H1 (cell line): ENCODE measurements around the gene ACAD9. TPM values are rescaled to one million over a fixed set of nuclear protein-coding genes. Genes with fewer than 3 reads are reported as not detected.
"Not testable (repeated sequence)": the region's sequence is repeated elsewhere in the genome, so short reads cannot be mapped to it uniquely, and the experiment has no call there.

Experiments used
- CTCF ChIA-PET: fragments of 300-600 bp; sonication (Branson Sonifier 250); formaldehyde crosslinking; loops from one replicate; lab custom pipeline; 2021; ENCODE audit not compliant: partially characterized antibody; lab: Charles Lee
- POLR2A ChIA-PET: fragments of 300-600 bp; sonication (Branson Sonifier 250); formaldehyde crosslinking; loops from one replicate; lab custom pipeline; 2021; ENCODE audit warnings: inconsistent platforms; ENCODE audit not compliant: partially characterized antibody; lab: Charles Lee
- DNase-seq, 2 experiments: peaks; one replicate each; pipeline versions ENCODE4 v3.0.0 to v3.0.0-alpha.2; 2010 to 2022; ENCODE audit warnings: low spot score in 2 of 2, low read depth in 1 of 2, mixed read lengths in 1 of 2
- FAIRE-seq: peaks from 2 replicates; lab custom pipeline; 2011; peaks lifted over from hg19 to GRCh38; lab: Jason Lieb, UNC
- H2AFZ ChIP-seq: 2 replicates; pipeline ENCODE4 v1.8.1; 2012; ENCODE audit warnings: low read length, inconsistent platforms
- H2AK5ac ChIP-seq: 2 replicates; pipeline ENCODE4 v1.6.1; 2013; ENCODE audit warnings: low read depth, low read length
- H2BK120ac ChIP-seq: replicated peaks from 2 replicates; pipeline ENCODE3; 2013; ENCODE audit warnings: low read depth, low read length, inconsistent platforms
- H2BK12ac ChIP-seq: 2 replicates; pipeline ENCODE4 v1.6.1; 2013; ENCODE audit warnings: low read depth, low read length
- H2BK15ac ChIP-seq: 2 replicates; pipeline ENCODE4 v1.6.1; 2013; ENCODE audit warnings: low read length
- H2BK20ac ChIP-seq: 2 replicates; pipeline ENCODE4 v1.6.1; 2013; ENCODE audit warnings: low read length
- H2BK5ac ChIP-seq: 2 replicates; pipeline ENCODE4 v1.6.1; 2013; ENCODE audit warnings: low read depth, low read length
- H3K14ac ChIP-seq: 2 replicates; pipeline ENCODE4 v1.6.1; 2013; ENCODE audit warnings: inconsistent platforms; ENCODE audit not compliant: insufficient read length
- H3K18ac ChIP-seq: 2 replicates; pipeline ENCODE4 v1.6.1; 2013; ENCODE audit warnings: low read length; ENCODE audit errors: extremely low read depth
- H3K23ac ChIP-seq: 2 replicates; pipeline ENCODE4 v1.6.1; 2013; ENCODE audit warnings: inconsistent platforms; ENCODE audit not compliant: insufficient read length
- H3K23me2 ChIP-seq: 2 replicates; pipeline ENCODE4 v1.6.1; 2013; ENCODE audit warnings: low read depth, low read length
- H3K27ac ChIP-seq: 2 replicates; pipeline ENCODE4 v1.6.1; 2011; ENCODE audit warnings: low read depth, low read length, inconsistent platforms
- H3K27me3 ChIP-seq, 4 experiments: replicated peaks in 1 of 4; 1 replicate in 1 of 4; 2 replicates in 3 of 4; pipeline versions ENCODE4 v1.6.1 to v1.8.1; 2011 to 2013; ENCODE audit warnings: low read length in 3 of 4, mild to moderate bottlenecking in 3 of 4, inconsistent platforms in 2 of 4, mixed read lengths in 2 of 4, moderate library complexity in 1 of 4; ENCODE audit not compliant: control insufficient read depth in 3 of 4, insufficient read depth in 3 of 4; ENCODE audit errors: extremely low read depth in 1 of 4
- H3K36me3 ChIP-seq, 4 experiments: 2 replicates each; pipeline versions ENCODE4 v1.6.1 to v1.8.1; 2011 to 2013; ENCODE audit warnings: mild to moderate bottlenecking in 4 of 4, low read length in 3 of 4, moderate library complexity in 2 of 4, control low read depth in 1 of 4, inconsistent platforms in 1 of 4; ENCODE audit not compliant: insufficient read depth in 4 of 4, control insufficient read depth in 2 of 4
- H3K4ac ChIP-seq: replicated peaks from 2 replicates; pipeline ENCODE3; 2013; ENCODE audit warnings: low read length, low read depth, mixed read lengths, inconsistent platforms; ENCODE audit not compliant: insufficient read length
- H3K4me1 ChIP-seq, 4 experiments: replicated peaks in 1 of 4; 1 replicate in 1 of 4; 2 replicates in 3 of 4; pipeline versions ENCODE4 v1.6.1 to v1.8.1; 2011 to 2013; ENCODE audit warnings: low read length in 3 of 4, inconsistent platforms in 2 of 4, mixed read lengths in 1 of 4; ENCODE audit not compliant: insufficient read depth in 4 of 4, control insufficient read depth in 3 of 4
- H3K4me2 ChIP-seq, 2 experiments: 2 replicates each; pipeline versions ENCODE4 v1.6.1 to v1.8.1; 2011 to 2013; ENCODE audit warnings: low read depth in 2 of 2, low read length in 2 of 2, control low read depth in 1 of 2, inconsistent platforms in 1 of 2, mild to moderate bottlenecking in 1 of 2; ENCODE audit not compliant: insufficient read depth in 1 of 2
- H3K4me3 ChIP-seq, 4 experiments: fragments of 200-600, 300-600 bp in 1 of 4; sonication (generic), shearing (Covaris generic), sonication (Bioruptor Twin) in 1 of 4; 2 replicates each; pipeline versions ENCODE4 v1.5.1 to v1.8.1; 2011 to 2016; ENCODE audit warnings: low read length in 4 of 4, low read depth in 3 of 4, control low read depth in 2 of 4, inconsistent platforms in 2 of 4, mild to moderate bottlenecking in 2 of 4, mixed read lengths in 1 of 4, moderate library complexity in 1 of 4; ENCODE audit not compliant: insufficient read depth in 2 of 4; ENCODE audit errors: extremely low read depth in 1 of 4
- H3K56ac ChIP-seq: replicated peaks from 2 replicates; pipeline ENCODE3; 2013; ENCODE audit warnings: low read depth, mild to moderate bottlenecking, mixed read lengths, low read length, inconsistent platforms; ENCODE audit not compliant: insufficient read length
- H3K79me1 ChIP-seq: 2 replicates; pipeline ENCODE4 v1.6.1; 2013; ENCODE audit warnings: low read depth, low read length, control low read depth
- H3K79me2 ChIP-seq, 2 experiments: 2 replicates each; pipeline versions ENCODE4 v1.6.1 to v1.8.1; 2012 to 2013; ENCODE audit warnings: low read length in 2 of 2, mild to moderate bottlenecking in 2 of 2, inconsistent platforms in 1 of 2; ENCODE audit not compliant: insufficient read depth in 2 of 2, control insufficient read depth in 1 of 2
- H3K9ac ChIP-seq, 4 experiments: replicated peaks in 1 of 4; 1 replicate in 1 of 4; 2 replicates in 3 of 4; pipeline versions ENCODE4 v1.6.1 to v1.8.1; 2011 to 2013; ENCODE audit warnings: low read depth in 3 of 4, low read length in 3 of 4, control low read depth in 2 of 4, mild to moderate bottlenecking in 2 of 4, moderate library complexity in 2 of 4, inconsistent platforms in 1 of 4; ENCODE audit errors: extremely low read depth in 1 of 4
- H3K9me3 ChIP-seq, 2 experiments: 2 replicates each; pipeline versions ENCODE4 v1.6.1 to v1.8.1; 2012 to 2013; ENCODE audit warnings: mild to moderate bottlenecking in 2 of 2, moderate library complexity in 2 of 2, control low read depth in 1 of 2, inconsistent platforms in 1 of 2, low read depth in 1 of 2, low read length in 1 of 2, mixed read lengths in 1 of 2; ENCODE audit not compliant: insufficient read depth in 2 of 2
- H4K20me1 ChIP-seq, 2 experiments: replicated peaks in 1 of 2; 2 replicates each; pipeline versions ENCODE3 to v1.8.1; 2011 to 2013; ENCODE audit warnings: inconsistent platforms in 2 of 2, low read length in 2 of 2, mild to moderate bottlenecking in 1 of 2; ENCODE audit not compliant: insufficient read depth in 2 of 2, control insufficient read depth in 1 of 2
- H4K5ac ChIP-seq: 2 replicates; pipeline ENCODE4 v1.6.1; 2013; ENCODE audit warnings: low read length, low read depth, mixed read lengths, inconsistent platforms; ENCODE audit not compliant: insufficient read length
- H4K8ac ChIP-seq: 2 replicates; pipeline ENCODE4 v1.8.0; 2013; ENCODE audit warnings: mild to moderate bottlenecking, moderate library complexity, low read length, inconsistent platforms; ENCODE audit not compliant: insufficient read depth; ENCODE audit errors: extremely low read depth
- H4K91ac ChIP-seq: replicated peaks from 2 replicates; pipeline ENCODE3; 2013; ENCODE audit warnings: low read length, mixed read lengths, inconsistent platforms; ENCODE audit not compliant: insufficient read length
- WGBS, 2 experiments: shearing (Covaris generic) in 1 of 2; methylation state at CpG; one replicate each; pipeline versions ENCODE4 v1.1.6 to v1.1.7; 2013 to 2015; ENCODE audit warnings: low lambda C conversion rate in 2 of 2, mixed read lengths in 2 of 2, inconsistent platforms in 1 of 2, low coverage in 1 of 2, missing lambda C conversion rate in 1 of 2; ENCODE audit not compliant: insufficient replicate concordance in 2 of 2, insufficient coverage in 1 of 2, insufficient read length in 1 of 2; ENCODE audit errors: extremely low coverage in 1 of 2, missing lambda C conversion rate in 1 of 2; 5-methylcytosine and 5-hydroxymethylcytosine counted together
- polyA plus RNA-seq, 7 experiments: library from polyadenylated mRNA; depleted of rRNA in 3 of 7; stranded (reverse) in 5 of 7; unstranded in 2 of 7; fragments of >200 nt in 5 of 7; fragments of 200-250 nt in 2 of 7; gene quantifications; 1 replicate in 5 of 7; 2 replicates in 1 of 7; 4 replicates in 1 of 7; pipeline versions ENCODE4 v1.2.1 to v1.2.3, GENCODE V29; 2011 to 2013; ENCODE audit warnings: missing spikeins in 2 of 7, mixed read lengths in 2 of 7
- total RNA-seq: library from RNA; stranded (reverse); fragmentation: NEBNext Ultra II Directional; extraction: Animal tissue kit (Norgen Biotek cat#: 25700); gene quantifications from 2 replicates; pipeline ENCODE4 v1.2.1, GENCODE V29; 2021

Gene ACAD9
- total and polyA plus RNA-seq, 2 of the 8 experiments (the other 6 are each of a cell fraction or from before 2014, with no cell fraction given) = 27.5 to 28.9 TPM

GRCh38 chr3:128829925-128830625, 49.3 kb upstream of the ACAD9 start:
- H3K4me2 ChIP-seq, H3K79me1 ChIP-seq, H3K4me3 ChIP-seq, H2BK5ac ChIP-seq, H3K27me3 ChIP-seq, H2BK20ac ChIP-seq, H2BK12ac ChIP-seq, H2BK120ac ChIP-seq, H4K8ac ChIP-seq, H3K56ac ChIP-seq, H3K18ac ChIP-seq, DNase-seq, H2AK5ac ChIP-seq, H2AFZ ChIP-seq, H3K36me3 ChIP-seq, POLR2A ChIA-PET, H4K91ac ChIP-seq, H3K4me1 ChIP-seq, H3K23me2 ChIP-seq, H2BK15ac ChIP-seq, H3K9ac ChIP-seq, H3K27ac ChIP-seq, FAIRE-seq, H3K14ac ChIP-seq, H4K5ac ChIP-seq, H3K79me2 ChIP-seq, H4K20me1 ChIP-seq, H3K23ac ChIP-seq, H3K9me3 ChIP-seq, H3K4ac ChIP-seq: not testable (repeated sequence)
- CTCF ChIA-PET = interaction anchor here (0.6 to 1.5 kb wide), 2 partner anchors 15 kb away, joined by 3 to 5 read pairs; no protein-coding TSS in a partner anchor
- WGBS, 2 experiments = 87% methylated on average over 7 of the region's 7 CpGs; no CpG with 5 or more reads in 1 of the 2 experiments

GRCh38 chr3:128830762-128831161, 48.7 kb upstream of the ACAD9 start:
- POLR2A ChIA-PET, H3K14ac ChIP-seq, H3K23ac ChIP-seq, H3K4me3 ChIP-seq, H2BK120ac ChIP-seq, H3K36me3 ChIP-seq, H2BK15ac ChIP-seq, H3K27ac ChIP-seq, H3K4ac ChIP-seq, H3K27me3 ChIP-seq, FAIRE-seq, H3K23me2 ChIP-seq, H2BK5ac ChIP-seq, H3K4me1 ChIP-seq, H4K5ac ChIP-seq, H3K56ac ChIP-seq, H3K79me2 ChIP-seq, DNase-seq, H2BK12ac ChIP-seq, H3K9me3 ChIP-seq, H3K18ac ChIP-seq, H4K91ac ChIP-seq, H3K79me1 ChIP-seq, H3K4me2 ChIP-seq, H4K20me1 ChIP-seq, H4K8ac ChIP-seq, H2BK20ac ChIP-seq, H3K9ac ChIP-seq, H2AFZ ChIP-seq, H2AK5ac ChIP-seq: not testable (repeated sequence)
- CTCF ChIA-PET = interaction anchor here (0.6 kb wide), 1 partner anchor 15 kb away, joined by 3 read pairs; no protein-coding TSS in a partner anchor
- WGBS, 2 experiments = 90% methylated on average over 5 of the region's 5 CpGs; no CpG with 5 or more reads in 1 of the 2 experiments
